HG03175 (cell line): ENCODE data around the gene SH3GL2.

ENCODE experiments used
- ATAC-seq: cut with Tn5 transposase; IDR thresholded peaks from one replicate; pipeline ENCODE4 v1.9.1; 2021; ENCODE audit warnings: mild to moderate bottlenecking, moderate library complexity; ENCODE audit not compliant: unreplicated experiment

SH3GL2 gene

GRCh38 chr9:17578911-17579793 is at the start of gene SH3GL2:
SH3GL2 (plus strand) TSS chr9:17579066.
- peak; percentile 62 for ATAC-seq

- ATAC-seq: peak; percentile 84
Measured at GRCh38 chr9:17531642-17532254, 47.1 kb upstream of the SH3GL2 start.

GRCh38 chr9:17532461-17532860 is 46.4 kb upstream of the SH3GL2 start:
- ATAC-seq: no peak

- no peak for ATAC-seq
Measured at GRCh38 chr9:17535176-17535575, 43.7 kb upstream of the SH3GL2 start.

- ATAC-seq: no peak
Measured at GRCh38 chr9:17536027-17536426, 42.8 kb upstream of the SH3GL2 start.

GRCh38 chr9:17551023-17551422 is 27.8 kb upstream of the SH3GL2 start:
- no peak for ATAC-seq

GRCh38 chr9:17555362-17556054 is 23.4 kb upstream of the SH3GL2 start:
- no peak for ATAC-seq

- no peak for ATAC-seq
Measured at GRCh38 chr9:17556255-17556654, 22.6 kb upstream of the SH3GL2 start.

GRCh38 chr9:17556935-17557334 is 21.9 kb upstream of the SH3GL2 start:
- ATAC-seq: no peak

- ATAC-seq: no peak
Measured at GRCh38 chr9:17571825-17572224, 7.0 kb upstream of the SH3GL2 start.

- ATAC-seq: no peak
Measured at GRCh38 chr9:17574342-17574741, 4.5 kb upstream of the SH3GL2 start.

- no peak for ATAC-seq
Measured at GRCh38 chr9:17578577-17578910, 322 bp upstream of the SH3GL2 start.

- ATAC-seq: no peak
Measured at GRCh38 chr9:17580119-17580518, 1.3 kb downstream of the SH3GL2 start.

GRCh38 chr9:17587113-17587512 is 8.2 kb downstream of the SH3GL2 start:
- no peak for ATAC-seq

- no peak for ATAC-seq
Measured at GRCh38 chr9:17588395-17588794, 9.5 kb downstream of the SH3GL2 start.

GRCh38 chr9:17588941-17589340 is 10.1 kb downstream of the SH3GL2 start:
- no peak for ATAC-seq

- no peak for ATAC-seq
Measured at GRCh38 chr9:17589771-17590170, 10.9 kb downstream of the SH3GL2 start.

- ATAC-seq: no peak
Measured at GRCh38 chr9:17594961-17595360, 16.1 kb downstream of the SH3GL2 start.

- ATAC-seq: no peak
Measured at GRCh38 chr9:17597977-17598376, 19.1 kb downstream of the SH3GL2 start.

- no peak for ATAC-seq
Measured at GRCh38 chr9:17600962-17601593, 22.2 kb downstream of the SH3GL2 start.

- ATAC-seq: no peak
Measured at GRCh38 chr9:17604556-17604955, 25.7 kb downstream of the SH3GL2 start.
